BJ (cell line): ENCODE data around the gene RAPGEF5. TPM values are rescaled to one million over a fixed set of nuclear protein-coding genes. Genes with fewer than 3 reads are reported as not detected.

Experiments used
- CTCF ChIA-PET: fragments of 350-600 bp; formaldehyde crosslinking; extraction: SDS; loops from one replicate; lab custom pipeline; 2021; ENCODE audit warnings: antibody characterized with exemption, inconsistent platforms; lab: Yijun Ruan, JAX
- POLR2A ChIA-PET: fragments of 300-600 bp; sonication (Branson Sonifier 250); formaldehyde crosslinking; extraction: SDS; loops from one replicate; lab custom pipeline; 2021; ENCODE audit warnings: antibody characterized with exemption; lab: Charles Lee
- DNase-seq: peaks from one replicate; pipeline ENCODE4 v3.0.0-alpha.2; 2011; ENCODE audit warnings: low read depth
- H3K27me3 ChIP-seq: 2 replicates; pipeline ENCODE4 v1.6.0; 2011; ENCODE audit warnings: low read length; ENCODE audit not compliant: control insufficient read depth, insufficient read depth
- H3K36me3 ChIP-seq: 2 replicates; pipeline ENCODE4 v1.5.1; 2011; ENCODE audit warnings: low read length; ENCODE audit not compliant: control insufficient read depth, insufficient read depth
- H3K4me3 ChIP-seq: 2 replicates; pipeline ENCODE4 v1.5.1; 2011; ENCODE audit warnings: low read depth, mild to moderate bottlenecking, control low read depth, low read length
- CTCF ChIP-seq: IDR thresholded peaks from 2 replicates; pipeline ENCODE4 v1.5.1; 2011; ENCODE audit warnings: low read depth, mild to moderate bottlenecking, control low read depth, inconsistent platforms, low read length, moderate library complexity; ENCODE audit not compliant: insufficient read depth
- polyA plus RNA-seq: library from polyadenylated mRNA; depleted of rRNA; stranded (reverse); fragments of >200 nt; gene quantifications from 2 replicates; pipeline ENCODE4 v1.2.3, GENCODE V29; 2011

The RAPGEF5 gene
- polyA plus RNA-seq, 1 experiment = not detected

GRCh38 chr7:22301790-22302189 lies 55.2 kb downstream of the RAPGEF5 start:
- POLR2A ChIA-PET = no interaction called here
- no peak for DNase-seq
- CTCF ChIA-PET = interaction anchor here (0.6 to 2.1 kb wide), 4 partner anchors 12 to 192 kb away, joined by 3 to 5 read pairs (median 4); no protein-coding TSS in a partner anchor
- no peak for TF ChIP-seq CTCF
- Histone ChIP-seq H3K36me3 (no peaks in the 10 kb centered on the region), H3K27me3 (no peaks in the 10 kb centered on the region), H3K4me3 (no peak overlapping the region)

- CTCF ChIA-PET = no interaction called here
Observed at GRCh38 chr7:22300839-22301238, 56.1 kb downstream of the RAPGEF5 start.

GRCh38 chr7:22296916-22297315 lies 60.0 kb downstream of the RAPGEF5 start:
- Histone ChIP-seq H3K27me3 (no peaks in the 10 kb centered on the region; the same call in 1 of the 2 replicates), H3K36me3 (no peaks in the 10 kb centered on the region), H3K4me3 (no peak overlapping the region)
- ChIA-PET CTCF (no interaction called here), POLR2A (no interaction called here)
- no peak for DNase-seq
- TF ChIP-seq CTCF = 0 out of 2 replicates have a peak, but pooled peaks have one; percentile 11

More at GRCh38 chr7:22300839-22301238, 56.1 kb downstream of the RAPGEF5 start:
- no peaks in the 10 kb centered on the region for H3K27me3 ChIP-seq
- no peak for TF ChIP-seq CTCF
- POLR2A ChIA-PET = no interaction called here
- DNase-seq = no peak
- no peak overlapping the region for H3K4me3 ChIP-seq
- H3K36me3 ChIP-seq = no peaks in the 10 kb centered on the region

- Histone ChIP-seq H3K27me3 (no peaks in the 10 kb centered on the region; the same call in 1 of the 2 replicates), H3K36me3 (no peaks in the 10 kb centered on the region), H3K4me3 (no peak overlapping the region)
- TF ChIP-seq CTCF = no peak
- ChIA-PET POLR2A (no interaction called here), CTCF (interaction anchor here (1.2 kb wide), 1 partner anchor 187 kb away, joined by 3 read pairs; no protein-coding TSS in a partner anchor)
- DNase-seq = no peak
Observed at GRCh38 chr7:22296265-22296566, 60.7 kb downstream of the RAPGEF5 start.

GRCh38 chr7:22295402-22296264 lies 61.3 kb downstream of the RAPGEF5 start:
- ChIA-PET POLR2A (no interaction called here), CTCF (interaction anchor here (1.2 kb wide), 1 partner anchor 186 kb away, joined by 3 read pairs; no protein-coding TSS in a partner anchor)
- H3K36me3 ChIP-seq = no peaks in the 10 kb centered on the region
- no peak for DNase-seq
- H3K4me3 ChIP-seq = no peak overlapping the region
- no peaks in the 10 kb centered on the region; the same call in 1 of the 2 replicates for H3K27me3 ChIP-seq
- TF ChIP-seq CTCF = no peak
